ENCODE measurements around the gene EPB41.

The EPB41 gene

DNA sequence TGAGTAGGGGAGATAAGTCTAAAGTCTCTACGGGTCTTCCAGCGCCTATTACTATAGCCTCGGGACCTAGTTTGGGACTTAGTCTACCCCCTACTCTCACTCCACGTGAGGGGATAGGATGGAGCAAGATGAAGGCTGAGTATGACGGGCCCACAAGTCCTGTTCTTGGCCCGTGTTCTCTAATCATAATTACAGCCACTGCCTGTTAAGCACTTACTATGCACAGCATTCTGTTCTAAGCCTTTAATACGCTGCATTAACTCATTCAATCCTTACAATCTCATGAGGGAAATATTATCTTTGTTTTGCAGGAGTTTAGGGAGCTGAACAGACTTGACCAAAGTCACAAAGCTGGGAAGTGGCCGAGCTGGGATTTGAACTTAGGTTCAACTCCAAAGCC lies 23.9 kb upstream of the EPB41 start:
- no peak for DNase-seq

DNA sequence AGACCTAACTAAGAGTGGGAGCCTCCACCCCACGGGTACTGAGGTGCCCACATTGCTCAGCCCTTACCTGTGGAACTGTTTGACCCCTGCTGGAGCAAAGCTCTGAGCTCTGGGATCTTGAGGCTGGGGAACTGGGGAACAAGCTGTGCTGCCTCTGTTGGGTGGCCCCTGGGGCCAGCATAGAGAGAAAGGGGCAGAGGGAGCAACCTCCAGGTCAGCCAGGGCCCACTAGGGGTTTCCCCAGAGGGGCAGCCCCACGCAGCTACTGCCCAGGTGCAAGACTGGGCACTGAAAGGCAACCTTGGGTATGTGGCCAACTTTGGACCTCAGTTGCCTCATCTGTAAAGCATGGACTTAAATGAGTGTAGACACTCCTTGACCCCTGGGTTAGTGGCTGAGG lies 23.5 kb upstream of the EPB41 start:
- no peak for DNase-seq

DNA sequence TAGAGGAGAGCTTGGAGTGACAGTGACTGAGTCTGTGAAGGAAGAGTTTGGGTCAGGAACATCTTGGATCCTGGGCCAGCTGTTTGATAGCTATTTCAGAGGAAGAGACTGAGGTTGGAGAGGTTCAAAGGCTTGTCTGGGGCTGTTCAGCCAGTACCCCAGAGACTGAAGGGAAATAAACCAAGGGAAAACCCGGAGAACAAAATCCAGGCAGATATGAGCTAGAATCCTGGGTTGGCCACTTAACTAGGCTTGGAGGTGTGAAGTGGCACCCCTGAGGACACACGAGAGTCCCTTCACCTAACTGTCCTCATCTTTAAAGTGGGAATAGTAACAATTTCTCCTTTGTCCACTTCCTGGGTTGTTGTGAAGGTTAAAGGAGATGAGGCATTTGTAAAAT lies 23.1 kb upstream of the EPB41 start:
- DNase-seq: no peak

DNA sequence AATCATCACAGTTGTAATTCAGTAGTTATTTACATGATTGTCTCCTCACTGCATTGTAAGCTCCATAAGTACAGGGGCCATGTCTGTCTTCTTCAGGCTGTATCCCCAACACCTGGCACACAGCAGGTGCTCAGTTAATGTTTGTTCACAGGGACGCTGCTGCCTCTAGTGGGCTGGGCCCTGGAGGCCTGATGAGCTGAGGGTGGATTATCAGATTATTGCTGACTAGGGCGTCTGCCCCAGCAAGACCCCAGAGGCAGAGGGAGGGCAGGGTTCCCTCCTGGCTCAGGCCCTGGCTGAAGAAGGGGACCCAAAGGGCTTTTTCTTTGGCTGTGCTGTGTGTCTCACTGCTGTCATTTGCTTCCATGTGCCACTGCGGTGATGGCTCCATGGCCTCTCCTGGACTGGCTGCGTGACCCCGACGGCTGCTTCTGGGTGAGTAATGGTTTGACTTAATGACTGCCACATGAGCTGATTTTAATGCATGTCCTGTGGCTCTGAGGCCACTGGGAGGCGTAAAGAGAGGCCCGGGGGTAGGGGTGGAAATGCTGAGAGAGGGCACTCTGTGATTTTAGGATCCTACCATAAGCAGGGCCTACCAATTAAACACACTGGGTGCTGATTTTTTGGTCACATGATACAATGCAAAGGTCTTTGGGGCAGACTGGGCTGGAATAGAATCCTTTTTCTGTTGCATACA lies 20.8 kb upstream of the EPB41 start:
- no peak for DNase-seq

DNA sequence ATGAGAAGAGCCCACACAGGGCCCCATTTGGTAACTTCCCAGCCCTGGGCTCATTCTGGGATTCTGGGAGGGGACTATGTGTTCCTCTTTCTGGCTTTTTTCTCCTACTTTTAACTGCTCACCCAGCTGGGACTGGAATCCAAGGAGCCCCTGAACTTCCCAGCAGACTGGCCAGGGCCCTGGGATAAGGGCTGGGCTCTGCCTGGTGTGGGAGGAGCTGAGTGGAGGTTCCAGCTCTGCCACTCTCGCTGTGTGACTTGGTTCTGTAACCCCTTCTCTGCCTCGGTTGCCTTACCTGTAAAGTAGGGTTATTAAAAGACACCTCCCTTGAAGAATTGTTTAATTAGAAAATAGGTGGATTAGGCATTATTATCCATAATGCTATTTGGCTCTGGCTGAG lies 19.6 kb upstream of the EPB41 start:
- no peak for DNase-seq

DNA sequence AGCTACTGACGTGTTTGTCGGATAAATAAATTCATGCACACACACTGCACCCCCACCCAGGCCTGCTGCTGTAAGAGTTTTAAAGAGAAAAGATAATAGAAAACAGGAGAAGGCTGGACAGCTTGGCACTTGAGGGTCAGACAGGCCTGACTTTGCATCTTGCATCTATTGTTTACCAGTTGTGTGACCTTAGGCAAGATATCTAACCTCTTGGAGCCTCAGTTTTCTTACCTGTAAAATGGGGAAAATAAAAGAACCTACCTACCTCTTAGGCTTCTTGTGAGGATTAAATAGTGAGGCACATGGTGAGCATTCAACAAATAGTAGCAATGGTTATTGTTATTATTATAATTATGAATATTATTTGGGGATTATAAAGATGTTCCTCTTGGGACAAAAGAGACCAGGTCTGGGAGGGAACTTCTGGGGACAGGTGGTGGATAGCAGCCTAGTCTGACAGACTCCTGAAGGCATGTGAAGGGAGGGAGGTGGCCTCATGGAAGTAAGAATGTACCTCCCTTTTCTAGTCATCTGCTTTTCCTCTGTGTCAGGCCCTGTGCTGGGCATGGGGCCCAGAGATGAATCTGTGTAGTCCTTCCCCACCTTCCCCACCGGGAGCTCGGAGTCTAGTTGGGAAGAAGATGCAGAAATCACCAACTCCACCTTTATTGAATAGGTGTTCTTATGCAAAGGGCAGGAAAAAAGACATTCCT lies 18.3 kb upstream of the EPB41 start:
- DNase-seq: no peak

DNA sequence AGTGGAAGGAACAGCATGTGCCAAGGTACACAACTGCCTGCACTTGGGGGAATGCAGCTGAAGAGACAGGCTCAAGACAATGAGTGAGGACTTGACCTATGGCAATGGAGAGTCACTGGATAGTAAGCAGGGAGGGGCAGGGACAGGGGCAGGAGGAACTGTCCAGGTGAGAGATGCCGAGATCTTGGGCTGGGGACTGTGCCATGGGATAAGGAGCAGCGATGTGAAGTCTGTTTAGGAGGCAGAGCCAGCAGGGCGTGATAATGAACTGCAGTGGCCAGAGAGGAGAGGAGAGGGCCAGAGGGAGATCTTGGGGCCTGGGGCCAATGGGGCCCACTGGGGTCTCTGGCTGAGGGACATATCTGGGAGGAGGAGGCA lies 17.8 kb upstream of the EPB41 start:
- DNase-seq: no peak

DNA sequence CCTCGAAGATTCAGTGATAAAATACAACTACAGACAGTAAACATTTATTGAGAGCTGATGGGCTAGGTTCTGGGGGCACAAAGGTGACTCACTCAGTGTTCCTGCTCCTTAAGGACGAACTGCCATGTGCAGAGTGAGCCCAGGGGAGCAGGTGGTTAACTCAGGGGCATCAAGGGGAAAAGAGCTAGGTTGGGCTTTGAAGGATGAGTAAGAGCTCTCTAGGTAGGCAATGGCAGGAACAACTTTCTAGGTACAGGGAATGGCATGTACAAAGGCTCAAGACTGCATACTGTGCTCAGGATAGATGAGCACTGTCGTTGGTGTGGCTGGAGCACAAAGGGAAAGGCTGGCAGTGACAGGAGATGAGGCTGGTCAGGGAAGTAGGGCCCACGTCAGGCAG lies 16.6 kb upstream of the EPB41 start:
- DNase-seq: no peak

DNA sequence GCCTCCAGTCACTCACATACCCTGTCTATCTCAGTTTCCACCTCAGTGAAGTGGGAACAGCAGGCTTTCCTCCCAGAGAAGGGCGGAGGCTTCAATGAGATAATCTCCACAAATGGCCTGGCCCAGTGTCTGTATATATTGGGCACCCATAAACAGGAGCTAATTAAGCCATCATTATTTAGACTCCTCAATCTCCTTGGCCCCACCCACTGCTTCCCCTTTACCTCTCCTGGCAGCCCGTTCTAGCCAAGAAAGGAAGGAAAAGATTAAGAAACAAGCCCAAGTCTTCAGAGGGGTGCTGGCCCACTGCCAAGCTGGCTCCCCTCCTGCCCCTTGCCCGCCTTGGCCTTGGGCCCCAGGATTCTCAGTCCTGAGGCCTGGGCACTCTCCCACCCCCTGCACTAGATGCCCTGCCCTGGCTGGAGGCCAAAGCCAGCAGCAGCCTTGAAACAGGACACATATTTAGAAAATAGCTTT lies 15.9 kb upstream of the EPB41 start:
- DNase-seq: no peak

DNA sequence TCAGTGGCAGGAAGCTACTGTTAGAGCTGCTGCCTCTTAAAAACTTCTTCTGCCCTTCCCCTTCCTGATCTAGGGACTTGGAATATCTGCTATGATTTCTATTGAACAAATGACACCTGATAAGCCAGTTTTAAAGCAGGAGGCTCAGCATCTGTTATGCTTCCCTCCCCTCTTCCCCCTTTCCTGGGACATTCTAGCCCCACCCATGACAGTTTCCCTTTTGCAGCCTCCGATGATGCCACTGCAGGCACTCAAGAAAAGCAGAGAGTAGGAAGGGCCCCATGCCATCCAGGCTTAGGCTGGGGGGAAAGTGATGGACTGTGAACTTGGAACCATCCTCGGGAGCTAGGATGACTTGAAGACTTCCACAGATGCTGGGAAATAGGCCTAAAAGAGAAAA lies 15.1 kb upstream of the EPB41 start:
- DNase-seq: no peak

DNA sequence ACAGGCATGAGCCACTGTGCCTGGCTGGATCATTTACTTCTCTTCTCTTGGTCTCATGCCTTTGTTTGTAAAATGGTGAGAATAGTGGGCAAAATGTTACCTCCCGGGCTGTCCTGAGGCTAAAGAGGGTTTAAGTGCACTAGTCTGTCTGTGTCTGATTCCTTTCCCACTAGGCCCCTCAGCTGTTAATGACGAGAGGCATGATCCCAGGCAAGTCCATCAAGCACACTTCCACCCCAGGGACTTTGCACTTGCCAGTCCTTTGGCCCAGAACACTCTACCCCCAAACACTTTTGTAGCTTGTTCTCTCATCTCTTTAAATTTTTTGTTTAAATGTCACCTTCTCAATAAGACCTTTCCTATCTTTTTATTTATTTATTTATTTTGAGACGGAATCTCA lies 13.8 kb upstream of the EPB41 start:
- no peak for DNase-seq

DNA sequence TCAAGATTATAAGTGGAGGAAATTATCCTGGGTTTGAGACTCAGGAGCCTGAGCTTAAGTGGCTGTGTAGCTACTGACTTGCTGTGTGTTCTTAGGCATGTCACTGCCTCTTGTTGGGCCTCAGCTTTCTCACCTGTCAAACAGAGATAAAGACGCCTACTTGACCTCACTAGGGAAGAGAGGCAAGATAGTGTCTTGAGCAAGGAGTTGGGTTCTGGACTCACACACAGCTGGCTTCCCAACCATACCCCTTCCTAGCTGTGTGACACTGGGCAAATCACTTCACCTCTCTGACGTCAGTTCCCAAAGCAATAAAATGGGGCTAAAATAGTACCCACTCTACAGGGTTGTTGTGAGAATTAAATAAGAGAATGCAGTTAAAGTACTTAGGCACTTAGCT lies 11.6 kb upstream of the EPB41 start:
- DNase-seq: no peak

DNA sequence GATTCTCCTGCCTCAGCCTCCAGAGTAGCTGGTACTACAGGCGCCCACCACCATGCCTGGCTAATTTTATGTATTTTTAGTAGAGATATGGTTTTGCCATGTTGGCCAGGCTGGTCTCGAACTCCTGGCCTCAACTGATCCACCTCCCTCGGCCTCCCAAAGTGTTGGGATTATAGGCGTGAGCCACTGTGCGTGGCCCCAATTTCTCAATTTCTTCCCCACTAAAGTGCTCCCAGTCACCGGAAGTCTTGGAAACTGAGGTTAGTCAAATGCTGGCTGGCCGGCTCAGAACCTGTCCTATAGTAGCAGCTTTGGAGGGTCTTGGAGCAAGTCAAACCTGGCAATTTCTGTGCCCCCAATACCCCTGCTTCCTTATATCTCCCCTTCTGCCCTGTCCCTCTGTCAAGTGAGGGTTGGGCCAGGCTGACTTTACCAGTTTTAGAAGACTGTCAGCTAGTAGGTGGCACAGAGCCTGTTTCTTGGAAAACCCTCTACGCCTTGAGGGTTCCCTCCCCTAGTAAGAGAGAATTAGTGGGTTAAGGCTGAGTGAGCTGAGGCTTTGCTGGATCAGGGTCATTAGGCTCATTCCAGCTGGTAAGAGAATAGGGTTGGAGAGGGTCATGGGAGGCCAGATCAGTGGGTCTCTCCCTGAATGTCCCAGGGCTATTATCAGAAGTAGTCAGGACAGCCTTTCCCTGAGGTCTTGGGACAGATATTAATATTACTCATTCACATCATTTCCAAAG lies 8.3 kb upstream of the EPB41 start:
- DNase-seq: peak; percentile 25

DNA sequence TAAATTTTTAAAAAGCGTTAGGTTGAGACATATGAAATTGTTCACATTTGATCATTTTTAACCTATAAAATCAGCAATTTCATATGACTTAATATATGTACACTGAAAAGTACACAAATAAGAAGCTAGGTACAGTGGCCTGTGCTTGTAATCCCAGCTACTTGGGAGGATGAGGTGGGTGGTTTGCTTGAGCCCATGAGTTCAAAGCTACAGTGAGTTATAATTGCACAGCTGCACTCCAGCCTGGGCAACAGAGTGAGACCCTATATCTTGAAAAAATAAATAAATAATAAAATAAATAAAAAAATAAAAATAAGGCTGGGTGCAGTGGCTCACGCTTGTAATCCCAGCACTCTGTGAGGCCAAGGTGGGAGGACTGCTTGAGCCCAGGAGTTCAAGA lies 5.2 kb upstream of the EPB41 start:
- DNase-seq: no peak

DNA sequence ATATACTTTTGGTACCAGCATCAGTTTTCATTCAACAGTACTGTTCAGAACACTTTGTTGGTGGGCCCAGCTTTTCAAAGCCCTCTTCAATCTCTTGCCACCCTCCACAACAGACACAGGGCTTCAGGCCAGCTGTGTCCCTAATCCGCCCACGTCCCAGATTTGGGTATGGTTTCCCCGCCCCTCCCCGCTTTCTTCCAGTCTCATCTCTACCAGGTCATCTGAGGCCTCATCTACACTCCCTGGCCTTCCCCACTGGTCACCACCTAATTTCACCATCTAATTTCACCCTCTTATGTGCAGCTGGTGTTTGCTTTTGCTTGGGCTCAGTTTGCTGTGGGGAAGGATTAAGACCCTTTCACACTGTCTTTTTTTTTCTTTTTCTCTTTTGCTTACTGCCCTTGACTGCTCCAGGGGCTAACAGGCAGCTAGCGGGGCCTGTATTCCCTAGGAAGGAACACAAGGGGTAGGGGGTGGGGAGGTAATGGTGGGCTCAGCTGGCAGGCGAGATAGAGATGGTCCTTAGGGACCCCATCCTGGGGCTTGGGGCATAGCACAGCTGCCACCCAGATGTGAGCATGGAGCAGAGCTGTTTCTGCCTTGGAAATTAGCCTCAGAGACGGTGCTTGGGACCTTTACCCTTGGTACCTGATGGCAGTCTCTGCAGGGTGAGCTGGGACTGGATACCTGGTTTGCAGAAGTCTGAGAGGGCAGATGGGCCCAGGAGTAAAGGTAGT lies 3.8 kb upstream of the EPB41 start:
- no peak for DNase-seq

DNA sequence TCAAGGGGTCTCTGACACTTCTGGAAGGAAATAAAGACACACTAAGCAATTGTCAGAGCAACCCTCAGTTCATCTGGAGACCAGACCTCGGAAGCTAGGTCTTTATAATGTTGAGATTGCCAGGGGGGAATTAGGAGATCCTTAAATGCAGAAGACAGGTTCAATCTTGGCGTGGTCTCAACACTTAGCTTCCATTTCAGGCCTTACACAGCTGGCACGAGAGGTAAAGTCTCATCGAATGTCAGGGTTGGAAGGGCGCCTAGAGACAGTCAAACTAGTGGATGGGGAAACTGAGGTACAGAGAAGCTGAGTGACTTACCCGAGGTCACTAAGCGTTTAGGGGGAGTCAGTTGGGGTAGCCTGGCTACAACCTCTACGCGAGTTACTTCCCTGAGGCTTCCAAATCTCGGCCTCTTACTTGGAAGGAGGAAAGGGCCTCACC lies 562 bp upstream of the EPB41 start:
- no peak for DNase-seq

DNA sequence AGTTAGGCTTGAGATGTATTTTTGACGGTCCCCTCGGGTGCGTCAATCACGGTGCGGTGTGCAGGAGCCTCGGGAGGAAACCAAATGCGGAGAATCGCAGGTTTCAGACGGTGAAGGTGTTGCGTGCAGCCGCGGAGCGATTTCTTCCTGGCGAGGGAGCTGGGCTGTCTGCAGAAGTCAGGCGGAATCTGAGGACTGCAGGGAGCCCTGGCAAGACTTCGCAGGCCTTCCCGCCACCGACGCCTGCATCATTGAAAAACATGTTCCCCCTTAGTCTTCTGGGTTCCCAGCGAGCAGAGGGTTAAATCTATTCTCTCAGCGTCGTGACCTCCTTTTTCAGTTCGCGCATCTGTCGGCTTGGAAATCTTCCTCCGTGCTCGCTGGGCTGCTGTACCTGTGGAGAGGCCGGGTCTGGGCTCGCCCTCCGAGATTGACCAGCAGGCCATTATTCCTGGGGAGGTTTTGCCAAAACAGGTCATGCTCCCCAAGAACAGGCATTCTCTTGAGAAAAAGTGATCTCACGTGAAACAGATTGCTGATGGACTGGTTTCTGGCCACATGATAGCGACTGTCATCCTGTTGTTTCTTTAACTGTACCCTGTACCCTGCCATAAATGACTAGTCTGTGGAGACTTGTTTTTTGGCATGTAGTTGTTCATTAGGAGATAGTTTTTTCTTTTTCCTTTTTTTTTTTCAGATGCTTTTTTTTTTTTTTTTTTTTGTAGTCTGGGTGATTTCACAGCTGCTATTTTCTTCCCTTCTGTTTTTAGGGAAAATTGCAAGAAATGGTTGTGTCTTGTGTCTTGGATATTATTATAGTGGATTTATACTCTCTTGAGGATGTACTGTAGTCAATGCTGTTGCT lies 894 bp downstream of the EPB41 start:
- peak; percentile 90 for DNase-seq

DNA sequence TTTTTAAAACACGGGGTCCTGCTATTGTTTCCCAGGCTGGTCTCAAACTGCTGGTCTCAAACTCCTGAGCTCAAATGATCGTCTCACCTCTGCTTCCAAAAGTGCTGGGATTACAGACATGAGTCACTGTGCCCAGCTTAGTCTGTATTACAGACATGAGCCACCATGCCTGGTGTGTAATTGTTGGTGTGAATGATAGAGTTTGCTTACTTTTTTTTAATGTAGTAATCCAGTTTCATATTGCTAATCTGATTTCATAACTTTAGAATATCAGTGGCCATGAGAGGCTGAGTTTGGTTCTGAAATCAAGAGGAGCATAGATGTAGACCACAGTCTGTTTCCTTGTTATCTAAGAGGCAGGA lies 3.4 kb downstream of the EPB41 start:
- no peak for DNase-seq

DNA sequence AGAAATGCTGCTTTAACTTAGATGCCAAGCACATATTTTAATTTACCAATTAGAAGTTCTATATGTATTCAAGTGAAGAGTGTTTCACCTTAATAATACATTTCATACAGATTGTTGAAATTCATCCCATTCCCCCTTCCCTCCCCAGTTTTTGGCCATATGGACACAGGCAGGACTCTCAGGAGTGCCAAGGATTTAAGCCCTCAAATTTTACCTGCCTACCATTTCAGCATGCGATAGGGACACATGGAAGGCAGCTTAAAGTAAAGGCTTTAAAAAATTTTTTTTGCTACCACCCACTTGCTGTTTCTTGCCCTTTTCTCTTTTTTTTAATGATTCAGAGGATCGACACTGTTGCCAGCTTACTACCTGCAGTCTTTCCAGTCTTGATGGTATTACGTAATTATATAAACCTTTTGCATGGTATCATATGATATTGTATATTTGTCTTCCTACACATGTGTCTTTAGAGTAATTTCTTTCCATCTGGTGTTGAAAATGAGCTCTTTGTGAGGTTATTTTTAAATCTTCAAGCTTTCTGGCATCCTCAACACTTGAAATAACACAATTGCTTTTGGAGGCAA lies 7.0 kb downstream of the EPB41 start:
- DNase-seq: no peak

DNA sequence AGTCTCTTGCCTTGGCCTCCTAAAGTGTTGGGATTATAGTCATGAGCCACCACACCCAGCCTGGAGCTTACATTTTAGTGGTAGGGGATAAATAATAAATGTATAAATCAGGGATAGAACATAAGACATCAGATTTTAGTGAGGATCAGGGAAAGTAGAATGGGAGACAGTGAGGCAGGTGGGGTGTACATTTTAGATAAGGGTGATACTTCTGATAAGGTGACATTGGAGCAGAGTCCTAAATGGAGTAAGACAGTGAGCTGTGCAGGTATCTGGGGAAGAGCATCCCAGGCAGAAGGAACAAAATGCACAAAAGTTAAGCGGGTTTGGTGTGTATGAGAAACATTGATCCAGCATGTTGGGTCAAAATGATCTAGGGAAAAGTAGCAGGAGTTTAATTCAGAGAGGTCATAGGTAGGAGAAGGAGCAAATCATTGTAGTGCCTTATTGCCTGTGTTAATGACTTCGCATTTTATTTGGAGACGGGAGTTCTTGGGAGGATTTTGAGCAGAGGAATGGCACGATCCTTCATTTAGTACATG lies 11.1 kb downstream of the EPB41 start:
- DNase-seq: no peak

DNA sequence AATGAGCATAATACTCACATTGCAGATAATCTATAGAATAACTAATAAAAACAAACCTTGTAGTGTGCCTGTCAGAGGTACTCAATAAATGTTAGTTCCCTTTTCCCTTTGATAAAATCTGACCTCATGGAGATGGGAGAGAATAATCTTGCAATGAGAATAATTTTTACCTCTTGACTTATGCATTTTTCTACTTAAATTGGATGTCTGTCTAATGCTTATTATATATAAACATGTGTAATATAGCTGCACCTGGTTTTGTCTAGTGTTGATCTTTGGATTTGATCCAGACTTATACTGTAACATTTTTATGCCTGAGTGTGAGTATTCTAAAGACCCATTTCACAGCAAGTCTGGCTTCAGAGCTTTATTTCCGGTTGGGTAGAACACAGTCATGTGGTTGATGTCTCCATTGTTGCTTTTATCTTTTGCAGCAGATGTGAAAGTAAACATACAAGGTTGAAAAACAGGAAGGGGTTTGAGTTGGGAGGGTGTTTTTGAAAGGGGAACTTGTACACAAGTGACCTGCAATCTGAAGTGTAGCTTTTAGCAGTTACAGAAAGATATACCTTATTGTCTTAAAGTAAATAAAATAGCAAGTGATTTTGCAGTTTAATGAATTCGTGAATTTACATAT lies 12.4 kb downstream of the EPB41 start:
- no peak for DNase-seq
